ENCODE data around the gene TEKT2. TPM values are rescaled to one million over a fixed set of nuclear protein-coding genes. Genes with fewer than 3 reads are reported as not detected.

The TEKT2 gene
- total RNA-seq, 6 donors from 2014 or later = 0.69 to 24.3 (median 8.1) TPM

- no peak overlapping the region for H3K4me3 ChIP-seq
- peaks cover 24 to 37% (median 29%) of the 10 kb centered on the region in 4 donors for H3K4me1 ChIP-seq
- no peak for ATAC-seq (ENCODE audit: low FRiP score in 2 of 2)
These were observed 51.9 kb downstream of the TEKT2 start for GRCh38 chr1:36135796-36136195.

GRCh38 chr1:36136535-36136934 is 52.6 kb downstream of the TEKT2 start:
- ATAC-seq (ENCODE audit: low FRiP score in 2 of 2) = peak in 1 of 2 donors; percentile 60
- 55 to 74% methylated on average over 1 of the region's 1 CpG for WGBS, 2 donors
- peaks cover 24 to 40% (median 31%) of the 10 kb centered on the region in 4 donors for H3K4me1 ChIP-seq
- peak in 1 of 2 donors; percentile 48 for DNase-seq
- H3K27ac ChIP-seq = peak overlapping the region; percentile 22 to 76 (median 62)
- no peak overlapping the region for H3K4me3 ChIP-seq
- TF ChIP-seq EP300 (IDR thresholded peaks at IDR 0.05) (peak in 1 of 4 donors; percentile 10), POLR2AphosphoS5 (IDR thresholded peaks at IDR 0.05) (no peak)
- H3K9me3 ChIP-seq = no peaks in the 10 kb centered on the region
- no peaks in the 10 kb centered on the region for H3K27me3 ChIP-seq
- peaks cover 10 to 46% (median 33%) of the 10 kb centered on the region in 4 donors for H3K36me3 ChIP-seq

More at GRCh38 chr1:36135796-36136195, 51.9 kb downstream of the TEKT2 start:
- H3K27ac ChIP-seq = peak overlapping the region; percentile 10 to 76 (median 42)
- no peak for TF ChIP-seq POLR2A (IDR thresholded peaks at IDR 0.05)
- TF ChIP-seq EP300 (IDR thresholded peaks at IDR 0.05) = no peak
- no peak for TF ChIP-seq POLR2AphosphoS5 (IDR thresholded peaks at IDR 0.05)
- no peak for TF ChIP-seq CTCF (IDR thresholded peaks at IDR 0.05)
- no peaks in the 10 kb centered on the region for H3K9me3 ChIP-seq
- no peak for DNase-seq
- no peaks in the 10 kb centered on the region for H3K27me3 ChIP-seq
- H3K36me3 ChIP-seq = peaks cover 10 to 46% (median 33%) of the 10 kb centered on the region in 4 donors

- Histone ChIP-seq H3K9me3 (no peaks in the 10 kb centered on the region), H3K36me3 (peaks cover 10 to 46% (median 33%) of the 10 kb centered on the region in 4 donors), H3K4me1 (peaks cover 28 to 44% (median 34%) of the 10 kb centered on the region in 4 donors), H3K27ac (peak overlapping the region in 3 of 4 donors; percentile 25 to 76 (median 61)), H3K27me3 (no peaks in the 10 kb centered on the region), H3K4me3 (no peak overlapping the region)
- DNase-seq (no peak), ATAC-seq (ENCODE audit: low FRiP score in 2 of 2) (no peak)
- no peak for TF ChIP-seq POLR2AphosphoS5 (IDR thresholded peaks at IDR 0.05)
- TF ChIP-seq CTCF (IDR thresholded peaks at IDR 0.05) = no peak
- TF ChIP-seq EP300 (IDR thresholded peaks at IDR 0.05) = no peak
- TF ChIP-seq POLR2A (IDR thresholded peaks at IDR 0.05) = no peak
- WGBS, 2 donors = 74 to 75% methylated on average over 5 of the region's 5 CpGs
These were observed 53.3 kb downstream of the TEKT2 start for GRCh38 chr1:36137226-36137625.

- ATAC-seq (ENCODE audit: low FRiP score in 2 of 2) (no peak), DNase-seq (no peak)
- Histone ChIP-seq H3K27ac (peak overlapping the region in 1 of 4 donors; percentile 76), H3K36me3 (peaks cover 10 to 46% (median 33%) of the 10 kb centered on the region in 4 donors), H3K27me3 (no peaks in the 10 kb centered on the region), H3K4me3 (no peak overlapping the region), H3K4me1 (peaks cover 31 to 50% (median 36%) of the 10 kb centered on the region in 4 donors), H3K9me3 (no peaks in the 10 kb centered on the region)
- 85 to 97% methylated on average over 3 of the region's 3 CpGs for WGBS, 2 donors
- TF ChIP-seq POLR2A (IDR thresholded peaks at IDR 0.05) = no peak
- TF ChIP-seq EP300 (IDR thresholded peaks at IDR 0.05) = no peak
- no peak for TF ChIP-seq POLR2AphosphoS5 (IDR thresholded peaks at IDR 0.05)
- no peak for TF ChIP-seq CTCF (IDR thresholded peaks at IDR 0.05)
These were observed 53.9 kb downstream of the TEKT2 start for GRCh38 chr1:36137776-36138175.

Other genes starting within 250 kb of the TEKT2 start
- 10 to 100 TPM; 11.4 to 26.8 (median 22.9) TPM for gene AGO1, start 200.9 kb upstream of the TEKT2 start, total RNA-seq
- gene AGO3, start 153.0 kb upstream of the TEKT2 start, total RNA-seq = 10 to 100 TPM; 13.8 to 32.5 (median 29.6) TPM
- gene ADPRS, start 4.8 kb downstream of the TEKT2 start, total RNA-seq = 10 to 100 TPM; 29.3 to 60.0 (median 45.8) TPM
- gene COL8A2, start 41.1 kb downstream of the TEKT2 start, total RNA-seq = 10 to 100 TPM in 3 of 6 donors, 1 to 10 TPM in 3; 2.5 to 20.8 (median 11.4) TPM
- gene TRAPPC3, start 65.4 kb downstream of the TEKT2 start, total RNA-seq = 100 to 1,000 TPM in 2 of 6 donors, 10 to 100 TPM in 4; 65.8 to 120 (median 75.5) TPM
- 100 to 1,000 TPM; 129 to 290 (median 153) TPM for gene MAP7D1, start 72.1 kb downstream of the TEKT2 start, total RNA-seq
- 10 to 100 TPM; 55.0 to 91.1 (median 84.0) TPM for gene THRAP3, start 140.3 kb downstream of the TEKT2 start, total RNA-seq
- gene SH3D21, start 222.3 kb downstream of the TEKT2 start, total RNA-seq = 10 to 100 TPM in 3 of 6 donors, 1 to 10 TPM in 3; 4.4 to 65.0 (median 13.1) TPM
- 10 to 100 TPM; 24.3 to 97.9 (median 36.6) TPM for gene EVA1B, start 239.6 kb downstream of the TEKT2 start, total RNA-seq